ENCODE data around the gene REEP6. TPM values are rescaled to one million over a fixed set of nuclear protein-coding genes. Genes with fewer than 3 reads are reported as not detected.

The REEP6 gene
- total RNA-seq, 4 donors from 2014 or later = 0.76 to 3.0 (median 0.77) TPM; not detected in 1

DNA sequence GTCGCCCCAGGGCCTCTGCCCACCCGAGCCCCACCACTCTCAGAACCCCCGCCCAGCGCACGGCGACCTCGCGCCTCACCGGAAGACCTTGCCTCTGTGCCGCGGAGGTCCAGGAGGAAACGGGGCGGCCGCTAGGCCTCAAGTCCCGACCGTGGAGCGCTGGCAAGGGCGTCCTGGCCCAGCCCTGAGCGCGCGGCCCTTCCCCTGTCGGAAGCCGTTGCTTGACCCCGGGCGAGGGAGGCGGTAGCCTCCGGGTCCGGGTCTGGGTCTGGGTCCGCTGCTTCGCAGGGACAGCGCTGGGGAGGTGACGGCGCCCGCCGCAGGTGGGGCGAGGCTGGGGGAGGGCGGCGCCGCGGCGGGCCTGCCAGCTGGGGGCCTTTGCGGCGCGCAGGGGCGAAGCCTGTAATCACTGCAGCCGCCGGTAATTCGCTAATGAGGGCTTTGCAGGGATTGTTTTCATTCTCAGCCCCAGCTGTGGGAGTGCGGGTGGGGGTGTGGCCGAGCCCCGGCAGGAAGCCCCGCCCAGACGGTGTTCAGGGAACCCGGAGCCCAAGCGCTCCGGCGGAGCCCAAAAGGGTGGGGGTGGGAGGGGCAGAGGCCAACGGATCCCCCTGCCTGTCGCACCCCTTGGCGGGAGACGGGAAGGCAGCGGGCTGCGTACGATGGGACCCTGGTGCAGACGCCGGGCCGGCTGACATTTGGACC is 20.5 kb upstream of the REEP6 start:
- Histone ChIP-seq H3K4me1 (peaks cover 12 to 53% of the 10 kb centered on the region in 2 donors), H3K36me3 (no peaks in the 10 kb centered on the region), H3K4me3 (peak overlapping the region; percentile 8 to 35), H3K27ac (no peak overlapping the region), H3K9me3 (no peaks in the 10 kb centered on the region), H3K27me3 (peaks cover 32 to 44% of the 10 kb centered on the region in 2 donors)
- no peak for TF ChIP-seq POLR2A (IDR thresholded peaks at IDR 0.05)
- TF ChIP-seq, protein P1, sequence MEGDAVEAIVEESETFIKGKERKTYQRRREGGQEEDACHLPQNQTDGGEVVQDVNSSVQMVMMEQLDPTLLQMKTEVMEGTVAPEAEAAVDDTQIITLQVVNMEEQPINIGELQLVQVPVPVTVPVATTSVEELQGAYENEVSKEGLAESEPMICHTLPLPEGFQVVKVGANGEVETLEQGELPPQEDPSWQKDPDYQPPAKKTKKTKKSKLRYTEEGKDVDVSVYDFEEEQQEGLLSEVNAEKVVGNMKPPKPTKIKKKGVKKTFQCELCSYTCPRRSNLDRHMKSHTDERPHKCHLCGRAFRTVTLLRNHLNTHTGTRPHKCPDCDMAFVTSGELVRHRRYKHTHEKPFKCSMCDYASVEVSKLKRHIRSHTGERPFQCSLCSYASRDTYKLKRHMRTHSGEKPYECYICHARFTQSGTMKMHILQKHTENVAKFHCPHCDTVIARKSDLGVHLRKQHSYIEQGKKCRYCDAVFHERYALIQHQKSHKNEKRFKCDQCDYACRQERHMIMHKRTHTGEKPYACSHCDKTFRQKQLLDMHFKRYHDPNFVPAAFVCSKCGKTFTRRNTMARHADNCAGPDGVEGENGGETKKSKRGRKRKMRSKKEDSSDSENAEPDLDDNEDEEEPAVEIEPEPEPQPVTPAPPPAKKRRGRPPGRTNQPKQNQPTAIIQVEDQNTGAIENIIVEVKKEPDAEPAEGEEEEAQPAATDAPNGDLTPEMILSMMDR (IDR thresholded peaks at IDR 0.05) = no peak
- DNase-seq = no peak
- intact Hi-C loops (cut with DNase I; ENCODE audit: low total_unique reads) = no loop called here

DNA sequence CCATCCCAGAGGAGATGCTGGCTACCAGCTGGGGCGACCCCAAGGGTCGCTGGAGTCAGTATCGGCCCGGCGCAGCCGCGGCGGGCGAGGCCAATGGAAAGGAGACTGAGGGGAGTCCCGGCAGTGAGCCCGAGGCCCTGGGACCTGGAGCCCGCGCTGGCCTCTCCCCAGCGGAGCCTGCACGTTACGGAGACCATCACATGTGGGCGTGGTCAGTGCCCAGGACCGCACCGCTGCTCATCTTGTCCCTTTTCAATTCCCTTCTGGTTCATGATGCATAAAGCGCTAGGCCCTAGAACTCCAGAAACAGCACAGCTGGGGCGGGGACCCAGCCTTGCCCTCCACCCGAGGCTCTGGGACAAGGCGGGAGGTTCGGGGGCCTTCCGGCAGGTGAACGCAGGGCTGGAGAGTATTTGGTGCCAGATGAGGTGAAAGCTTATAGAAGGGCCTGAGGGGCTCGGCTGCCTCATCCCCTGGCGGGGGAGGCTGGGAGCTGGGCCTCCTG is 19.9 kb upstream of the REEP6 start:
- intact Hi-C loops (cut with DNase I; ENCODE audit: low total_unique reads) = no loop called here
- Histone ChIP-seq H3K36me3 (no peaks in the 10 kb centered on the region), H3K27me3 (peaks cover 32 to 44% of the 10 kb centered on the region in 2 donors), H3K9me3 (no peaks in the 10 kb centered on the region), H3K4me3 (peak overlapping the region in 1 of 2 donors; percentile 35), H3K4me1 (peaks cover 12 to 47% of the 10 kb centered on the region in 2 donors), H3K27ac (no peak overlapping the region)
- no peak for DNase-seq
- TF ChIP-seq, protein P1 (IDR thresholded peaks at IDR 0.05) = no peak
- TF ChIP-seq POLR2A (IDR thresholded peaks at IDR 0.05) = no peak

DNA sequence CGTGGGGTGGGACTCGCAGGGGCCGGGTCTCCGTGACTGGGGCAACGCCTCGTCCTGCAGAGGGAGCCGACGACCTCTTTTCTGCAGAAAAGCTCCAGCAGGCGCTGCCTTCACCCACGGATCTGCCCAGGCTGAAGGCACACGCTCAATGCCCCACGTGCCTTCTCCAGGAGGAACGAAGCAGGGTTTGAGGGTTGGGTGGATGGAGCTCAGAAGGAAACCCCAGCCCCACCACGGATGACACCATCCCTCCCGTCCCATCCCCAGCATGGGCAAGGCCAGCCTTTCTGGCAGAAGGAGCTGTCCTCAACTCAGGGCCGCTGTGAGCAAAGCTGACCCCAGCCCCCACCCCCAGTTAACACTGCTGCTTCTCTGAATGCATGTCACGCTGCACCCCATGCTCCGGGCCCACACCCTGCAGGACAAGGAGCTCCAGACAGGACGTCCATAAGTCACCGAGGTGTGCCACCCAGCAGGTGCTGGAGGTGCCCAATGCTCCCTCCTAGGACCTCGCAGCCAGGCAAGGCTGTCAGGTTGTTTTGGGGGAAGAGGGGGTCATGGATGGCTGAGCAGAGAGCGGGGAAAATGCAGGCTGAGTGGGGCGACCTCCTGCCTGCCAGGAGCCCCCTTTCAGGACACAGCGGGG is 19.3 kb upstream of the REEP6 start:
- intact Hi-C loops (cut with DNase I; ENCODE audit: low total_unique reads) = no loop called here
- no peak overlapping the region for H3K4me3 ChIP-seq
- H3K36me3 ChIP-seq = no peaks in the 10 kb centered on the region
- H3K27ac ChIP-seq = no peak overlapping the region
- H3K4me1 ChIP-seq = peaks cover 12 to 45% of the 10 kb centered on the region in 2 donors
- no peak for DNase-seq
- TF ChIP-seq, protein P1 (IDR thresholded peaks at IDR 0.05) = peak in 1 of 4 experiments; percentile 4
- TF ChIP-seq POLR2A (IDR thresholded peaks at IDR 0.05) = no peak
- peaks cover 26 to 44% of the 10 kb centered on the region in 2 donors for H3K27me3 ChIP-seq
- no peaks in the 10 kb centered on the region for H3K9me3 ChIP-seq

DNA sequence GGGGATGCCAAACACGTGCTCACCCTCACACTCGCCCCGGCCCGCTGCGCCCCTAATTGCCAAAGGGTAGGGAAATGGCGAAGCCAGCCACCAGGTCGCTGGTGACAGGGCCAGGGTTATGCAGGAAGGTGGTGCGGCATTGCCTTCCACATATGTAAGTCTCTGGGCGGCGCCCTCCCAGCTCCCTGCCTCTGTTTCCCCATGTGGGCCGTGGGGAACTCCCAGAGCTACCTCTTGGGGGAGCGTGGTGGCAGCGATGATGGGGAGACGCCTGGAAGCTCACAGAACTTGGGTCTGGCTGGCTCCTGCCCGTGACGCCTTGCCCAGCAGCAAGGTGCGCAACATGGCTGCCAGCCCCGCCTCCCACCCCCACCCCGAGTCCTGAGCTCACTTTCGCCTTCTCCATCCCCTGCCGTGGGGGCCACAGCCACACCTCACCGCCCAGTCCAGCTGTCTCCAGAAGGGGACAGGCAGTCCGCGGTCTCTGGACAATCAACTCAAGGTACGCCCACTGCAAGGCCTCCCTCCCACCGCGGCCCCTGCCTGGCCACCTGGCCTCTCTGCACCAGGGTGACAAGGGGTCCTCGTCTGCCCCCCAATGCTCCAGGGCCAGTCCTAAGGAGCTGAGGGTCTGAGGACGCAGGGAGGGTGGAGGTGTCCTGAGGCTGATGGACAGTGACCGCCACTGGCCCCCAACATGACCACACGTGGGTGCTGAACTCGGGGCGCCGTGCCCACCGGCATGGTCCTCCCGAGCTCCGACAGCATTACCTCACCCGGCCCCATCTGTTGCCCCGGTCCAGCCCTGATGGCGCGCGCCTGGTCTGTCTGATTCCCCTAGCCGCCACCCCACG is 18.5 kb upstream of the REEP6 start:
- Histone ChIP-seq H3K4me1 (peaks cover 12 to 40% of the 10 kb centered on the region in 2 donors), H3K4me3 (no peak overlapping the region), H3K9me3 (no peaks in the 10 kb centered on the region), H3K36me3 (no peaks in the 10 kb centered on the region), H3K27ac (no peak overlapping the region), H3K27me3 (peaks cover 24 to 37% of the 10 kb centered on the region in 2 donors)
- no peak for DNase-seq
- TF ChIP-seq, protein P1 (IDR thresholded peaks at IDR 0.05) = no peak
- no peak for TF ChIP-seq POLR2A (IDR thresholded peaks at IDR 0.05)
- intact Hi-C loops (cut with DNase I; ENCODE audit: low total_unique reads) = no loop called here

Measured in uterus (tissue), 4 donors.